HepG2 (cell line): Measurements from ENCODE around the gene GCHFR. TPM values are rescaled to one million over a fixed set of nuclear protein-coding genes. Genes with fewer than 3 reads are reported as not detected.

ENCODE experiments used
- ATAC-seq: fragments of 200-7000 bp; cut with Tn5 transposase; 3 replicates; pipeline ENCODE4 v1.9.1; 2020; ENCODE audit warnings: mild to moderate bottlenecking, moderate library complexity
- Bru-seq: library from RNA; stranded (reverse); fragments of 400-500 nt; gene quantifications from one replicate; lab custom pipeline; 2021; lab: Mats Ljungman, UMichigan
- BruChase-seq, 2 experiments: library from RNA; stranded (reverse); fragments of 400-500 nt; gene quantifications; one replicate each; lab custom pipeline; 2021; lab: Mats Ljungman, UMichigan
- BruUV-seq: library from RNA; stranded (reverse); fragments of 400-500 nt; replicated peaks from 2 replicates; lab custom pipeline; 2021; lab: Mats Ljungman, UMichigan
- CTCF ChIA-PET: fragments of 300-600 bp; formaldehyde crosslinking; extraction: SDS; loops from one replicate; lab custom pipeline; 2021; ENCODE audit warnings: low total read pairs, inconsistent platforms, low intra/inter-chr PET ratio; lab: Yijun Ruan, JAX
- POLR2A ChIA-PET: fragments of 350-600 bp; sonication (Branson Sonifier 250); formaldehyde crosslinking; loops from one replicate; lab custom pipeline; 2020; ENCODE audit warnings: antibody characterized with exemption, inconsistent platforms; lab: Yijun Ruan, JAX
- DNase-seq: peaks from one replicate; pipeline ENCODE4 v3.0.0-alpha.2; 2015; ENCODE audit warnings: low spot score
- FAIRE-seq: peaks from 3 replicates; lab custom pipeline; 2011; peaks lifted over from hg19 to GRCh38; lab: Jason Lieb, UNC
- H2AFZ ChIP-seq: one replicate; pipeline ENCODE4 v1.6.1; 2011; ENCODE audit warnings: low read length, inconsistent platforms
- H3K27ac ChIP-seq: fragments of 300-600 bp; 3 replicates; pipeline ENCODE4 v1.8.0; 2011; ENCODE audit warnings: mixed run types, mild to moderate bottlenecking, mixed read lengths, low read length, inconsistent platforms; ENCODE audit not compliant: insufficient read depth; ENCODE audit errors: extremely low read length
- H3K27me3 ChIP-seq, 2 experiments: fragments of 200-600 bp in 1 of 2; 2 replicates in 1 of 2; 3 replicates in 1 of 2; pipeline versions ENCODE4 v1.6.0 to v1.8.0; 2011; ENCODE audit warnings: low read length in 2 of 2, mild to moderate bottlenecking in 2 of 2, moderate library complexity in 2 of 2, inconsistent platforms in 1 of 2; ENCODE audit not compliant: insufficient read depth in 2 of 2, control insufficient read depth in 1 of 2
- H3K36me3 ChIP-seq, 2 experiments: fragments of 200-600 bp in 1 of 2; replicated peaks in 1 of 2; 2 replicates in 1 of 2; 3 replicates in 1 of 2; pipeline versions ENCODE4 v1.5.1 to v1.8.0; 2011; ENCODE audit warnings: low read length in 2 of 2, inconsistent platforms in 1 of 2; ENCODE audit not compliant: insufficient read depth in 2 of 2, control insufficient read depth in 1 of 2
- H3K4me1 ChIP-seq: 2 replicates; pipeline ENCODE4 v1.5.1; 2012; ENCODE audit warnings: low read length, inconsistent platforms; ENCODE audit not compliant: insufficient read depth
- H3K4me2 ChIP-seq: 2 replicates; pipeline ENCODE4 v1.6.0; 2011; ENCODE audit warnings: low read depth, low read length, inconsistent platforms
- H3K4me3 ChIP-seq, 3 experiments: fragments of 200-600 bp in 1 of 3; sonication (generic), shearing (Covaris generic) in 1 of 3; replicated peaks in 1 of 3; 2 replicates each; pipeline ENCODE4 v1.5.1; 2011 to 2016; ENCODE audit warnings: low read length in 3 of 3, inconsistent platforms in 2 of 3, low read depth in 2 of 3, mild to moderate bottlenecking in 2 of 3, control low read depth in 1 of 3, mixed read lengths in 1 of 3; ENCODE audit not compliant: insufficient read depth in 1 of 3
- H3K79me2 ChIP-seq: one replicate; pipeline ENCODE4 v1.6.1; 2011; ENCODE audit warnings: low read length, inconsistent platforms; ENCODE audit not compliant: insufficient read depth
- H3K9ac ChIP-seq: 2 replicates; pipeline ENCODE4 v1.6.0; 2011; ENCODE audit warnings: mild to moderate bottlenecking, low read depth, low read length, inconsistent platforms; ENCODE audit not compliant: insufficient read depth
- H3K9me3 ChIP-seq: 2 replicates; pipeline ENCODE4 v1.5.1; 2012; ENCODE audit warnings: mild to moderate bottlenecking, low read length
- H4K20me1 ChIP-seq: 2 replicates; pipeline ENCODE4 v1.6.0; 2011; ENCODE audit warnings: inconsistent platforms, mild to moderate bottlenecking, low read length, moderate library complexity; ENCODE audit not compliant: insufficient read depth
- BCL3 ChIP-seq: sonication (generic); formaldehyde crosslinking; IDR thresholded peaks from 2 replicates; pipeline ENCODE4 v1.5.1; 2020; ENCODE audit warnings: mild to moderate bottlenecking, missing genetic modification reagents, moderate library complexity
- CHD4 ChIP-seq: fragments of 200-600 bp; sonication (generic); IDR thresholded peaks from 2 replicates; pipeline ENCODE4 v1.7.0; 2017; ENCODE audit warnings: mild to moderate bottlenecking, low read length, borderline replicate concordance
- IRF1 ChIP-seq: sonication (generic); formaldehyde crosslinking; IDR thresholded peaks from 2 replicates; pipeline ENCODE4 v1.4.0; 2020; ENCODE audit warnings: low read depth, mild to moderate bottlenecking, missing genetic modification reagents
- KDM5A ChIP-seq: fragments of 200-600 bp; sonication (generic); IDR thresholded peaks from 2 replicates; pipeline ENCODE4 v1.7.0; 2018; ENCODE audit warnings: antibody characterized with exemption, mild to moderate bottlenecking, low read length, borderline replicate concordance
- PAX8 ChIP-seq: sonication (generic); formaldehyde crosslinking; IDR thresholded peaks from 2 replicates; pipeline ENCODE4 v1.8.0; 2022; ENCODE audit warnings: mild to moderate bottlenecking, missing genetic modification reagents, borderline replicate concordance
- SALL1 ChIP-seq: sonication (generic); formaldehyde crosslinking; IDR thresholded peaks from 2 replicates; pipeline ENCODE4 v1.8.0; 2022; ENCODE audit warnings: mild to moderate bottlenecking, missing genetic modification reagents
- SRY ChIP-seq: sonication (generic); formaldehyde crosslinking; IDR thresholded peaks from 2 replicates; pipeline ENCODE4 v1.8.0; 2022; ENCODE audit warnings: mild to moderate bottlenecking, missing genetic modification reagents
- ZNF652 ChIP-seq: IDR thresholded peaks from 2 replicates; pipeline ENCODE4 v1.6.1; 2016; ENCODE audit warnings: low read depth, borderline replicate concordance
- ZNF770 ChIP-seq: sonication (generic); formaldehyde crosslinking; IDR thresholded peaks from 2 replicates; pipeline ENCODE4 v1.5.0; 2020; ENCODE audit warnings: mild to moderate bottlenecking, missing genetic modification reagents
- WGBS: methylation state at CpG from one replicate; pipeline ENCODE4 v1.1.6; 2017; ENCODE audit warnings: low lambda C conversion rate; 5-methylcytosine and 5-hydroxymethylcytosine counted together
- in situ Hi-C: cut with HindIII; loops from 2 replicates; pipeline ENCODE4 v1.10.0; 2017; ENCODE audit warnings: low pct_unique_long_range_greater_than_20kb; ENCODE audit not compliant: extremely low pct_ligation_motif_present
- intact Hi-C: fragments of 100-400 bp; cut with micrococcal nuclease; formaldehyde crosslinking; loops from one replicate; pipeline ENCODE4 v1.10.0; 2022; ENCODE audit not compliant: unreplicated experiment
- long read RNA-seq, 2 experiments: library from RNA in 1 of 2; library from polyadenylated mRNA in 1 of 2; stranded (forward) in 1 of 2; unstranded in 1 of 2; transcript quantifications; one replicate each; pipeline ENCODE4 v2.0.0, GENCODE V29; 2019 to 2022
- polyA minus RNA-seq, 3 experiments: library from RNA; depleted of rRNA, polyadenylated mRNA; stranded (reverse); fragments of >200 nt; gene quantifications; 2 replicates each; pipeline ENCODE4 v1.2.3, GENCODE V29; 2011; ENCODE audit warnings: low replicate concordance in 1 of 3
- polyA plus RNA-seq, 8 experiments: library from polyadenylated mRNA; depleted of rRNA in 3 of 8; stranded (reverse) in 7 of 8; unstranded in 1 of 8; fragments of >200 nt; fragmentation: Illumina TruSeq in 4 of 8; extraction: Trizol in 4 of 8; gene quantifications; 2 replicates each; pipeline versions ENCODE4 v1.2.1 to v1.2.3, GENCODE V29; 2011 to 2016; ENCODE audit warnings: low read depth in 4 of 8, missing spikeins in 1 of 8, mixed read lengths in 1 of 8; ENCODE audit not compliant: insufficient read depth in 1 of 8
- total RNA-seq, 5 experiments: library from RNA; depleted of rRNA; stranded (reverse); fragments of >200 nt; fragmentation: Illumina TruSeq; extraction: Trizol; gene quantifications; 2 replicates each; pipeline ENCODE4 v1.2.3, GENCODE V29; 2016; ENCODE audit warnings: low read depth in 1 of 5

Gene GCHFR
- total RNA-seq (2016; rRNA removed; fragmentation: Illumina TruSeq; extraction: Trizol) (92.4 and 93.1 TPM in 2 replicates), polyA plus RNA-seq (2011; rRNA removed) (51.5 and 55.8 TPM in 2 replicates), polyA minus RNA-seq (2011; rRNA and poly(A)+ RNA removed; ENCODE audit: low replicate concordance) (37.3 and 70.3 TPM in 2 replicates), Bru-seq, nascent RNA (percentile 62 among the genes with signal in this experiment), BruChase-seq, experiment 1, labeled RNA remaining after a 6-hour chase (percentile 63 among the genes with signal in this experiment), BruChase-seq, experiment 2, labeled RNA remaining after a 2-hour chase (percentile 59 among the genes with signal in this experiment)
- total RNA-seq (2016; cell fraction: cytosol; rRNA removed; fragmentation: Illumina TruSeq; extraction: Trizol; ENCODE audit: low read depth), result 106 and 198 TPM in 2 replicates
- total RNA-seq (2016; cell fraction: insoluble cytoplasmic fraction; rRNA removed; fragmentation: Illumina TruSeq; extraction: Trizol), result 92.8 and 98.5 TPM in 2 replicates
- total RNA-seq (2016; cell fraction: membrane; rRNA removed; fragmentation: Illumina TruSeq; extraction: Trizol), result 116 and 181 TPM in 2 replicates
- total RNA-seq (2016; cell fraction: nucleus; rRNA removed; fragmentation: Illumina TruSeq; extraction: Trizol), result 33.3 and 38.5 TPM in 2 replicates
- 71.1 and 107 TPM in 2 replicates for polyA plus RNA-seq (2011; cell fraction: cytosol; rRNA removed)
- polyA plus RNA-seq (2011; cell fraction: nucleus; rRNA removed), result 36.7 and 39.2 TPM in 2 replicates
- 23.3 and 24.8 TPM in 2 replicates for polyA plus RNA-seq (2012)
- polyA plus RNA-seq (2016; cell fraction: cytosol; fragmentation: Illumina TruSeq; extraction: Trizol; ENCODE audit: low read depth), result 113 and 197 TPM in 2 replicates
- 83.4 and 86.6 TPM in 2 replicates for polyA plus RNA-seq (2016; cell fraction: insoluble cytoplasmic fraction; fragmentation: Illumina TruSeq; extraction: Trizol; ENCODE audit: low read depth)
- 98.6 and 148 TPM in 2 replicates for polyA plus RNA-seq (2016; cell fraction: membrane; fragmentation: Illumina TruSeq; extraction: Trizol; ENCODE audit: low read depth)
- 46.0 and 55.2 TPM in 2 replicates for polyA plus RNA-seq (2016; cell fraction: nucleus; fragmentation: Illumina TruSeq; extraction: Trizol; ENCODE audit: insufficient read depth, low read depth)
- 16.0 and 18.6 TPM in 2 replicates for polyA minus RNA-seq (2011; cell fraction: cytosol; rRNA and poly(A)+ RNA removed)
- polyA minus RNA-seq (2011; cell fraction: nucleus; rRNA and poly(A)+ RNA removed), result 13.9 and 15.3 TPM in 2 replicates
- long read RNA-seq, experiment 1, transcript GCHFR-201 (3 exons, 777 nt), result major isoform, 133 of 139 reads
- long read RNA-seq, experiment 1, partial matches to known transcripts, result 3 of 139 reads
- long read RNA-seq, experiment 1, other reads (novel, unspliced or antisense), result 1 of 139 reads
- long read RNA-seq, experiment 2, transcript GCHFR-201 (3 exons, 777 nt), result major isoform, 65 of 76 reads
- long read RNA-seq, experiment 2, partial matches to known transcripts, result 6 of 76 reads
- long read RNA-seq, experiment 2, other reads (novel, unspliced or antisense), result 5 of 76 reads

DNA sequence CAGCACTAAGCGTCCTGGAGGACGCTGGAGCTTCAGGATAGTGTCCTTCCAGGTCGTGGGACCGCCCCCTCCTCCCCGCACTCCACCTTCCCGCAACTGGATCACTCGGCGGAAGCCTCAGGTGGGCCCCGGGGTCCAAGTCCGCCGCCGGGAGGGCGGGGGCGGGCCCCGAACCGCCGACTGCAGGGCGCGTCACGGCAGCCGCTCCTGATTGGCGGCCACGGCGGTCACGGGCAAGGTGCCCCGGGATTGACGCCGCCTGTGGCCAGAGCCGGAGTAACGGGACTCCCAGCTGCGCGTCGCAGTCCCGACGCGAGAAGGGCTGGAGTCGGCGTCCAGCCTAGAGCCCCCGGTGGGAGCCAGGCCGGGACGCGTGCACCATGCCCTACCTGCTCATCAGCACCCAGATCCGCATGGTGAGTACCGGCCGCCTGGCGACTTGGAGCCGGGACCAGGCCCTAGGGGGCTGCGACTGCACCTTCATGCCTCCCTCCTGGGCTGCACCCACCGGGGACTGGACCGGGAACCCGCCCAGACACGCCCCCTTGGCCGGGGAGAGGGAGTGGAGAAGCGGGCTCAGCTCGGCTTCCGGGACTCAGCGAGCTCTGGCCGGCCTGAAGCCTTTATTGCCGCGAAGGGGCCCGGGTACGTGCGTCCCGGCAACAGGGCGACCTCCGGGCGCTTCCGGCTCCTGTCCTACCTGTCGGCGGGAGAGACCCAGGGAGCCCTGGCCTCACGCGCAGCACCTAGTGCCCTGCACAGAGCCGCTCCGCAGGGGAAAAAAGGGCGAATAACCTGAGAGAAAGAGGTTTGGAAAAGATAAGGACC, at the start of gene GCHFR:
Gene GCHFR, plus strand, starts transcription at position 268 of the 828 bp plus-strand sequence. Its CDS starts 113 bp downstream, at position 381.
- no peaks in the 10 kb centered on the region for H3K27me3 ChIP-seq
- peak within 1 kb of the TSS; percentile 100 for H3K27ac ChIP-seq
- H2AFZ ChIP-seq, result no peak within 1 kb of the TSS
- no peaks in the 10 kb centered on the region for H3K9me3 ChIP-seq
- ChIA-PET POLR2A (interaction anchor here (0.7 to 2.1 kb wide), 14 partner anchors 8 to 130 kb away, joined by 3 to 16 read pairs (median 4); partner anchors contain the start of genes DNAJC17, RAD51, VPS18 and ZFYVE19), CTCF (interaction anchor here (1.7 kb wide), 1 partner anchor 19 kb away, joined by 4 read pairs; no protein-coding TSS in a partner anchor)
- H3K4me1 ChIP-seq, result peaks cover 55% of the 10 kb centered on the region
- 2% methylated on average over 22 of the region's 75 CpGs for WGBS
- intact Hi-C loops (loop anchor here (5.0 kb wide), 1 partner anchor 197 kb away; the partner anchor contains the start of genes CCDC32 and RPUSD2), in situ Hi-C loops (no loop called here)
- TSS peak; percentile 59 for BruUV-seq
- H3K79me2 ChIP-seq, result peaks cover 11% of the 10 kb centered on the region
- no peaks in the 10 kb centered on the region for H4K20me1 ChIP-seq
- H3K36me3 ChIP-seq, result peaks cover 3 to 16% of the 10 kb centered on the region in 2 experiments; a peak in 4 of 5 replicates
- peak within 1 kb of the TSS; percentile 83 for H3K4me2 ChIP-seq
- H3K9ac ChIP-seq, result peak within 1 kb of the TSS; percentile 89
- ATAC-seq (peak; percentile 83), FAIRE-seq (no peak), DNase-seq (peak; percentile 83)
- peak within 1 kb of the TSS; percentile 74 to 81 (median 75) for H3K4me3 ChIP-seq
- peak; percentile 78; the same call in 1 of the 2 replicates for TF ChIP-seq SRY (CRISPR knock-in tag)
- peak; percentile 74; the same call in 1 of the 2 replicates for TF ChIP-seq ZNF770
- TF ChIP-seq IRF1, result peak; percentile 84; the same call in 1 of the 2 replicates
- TF ChIP-seq BCL3, result peak; percentile 83; the same call in 1 of the 2 replicates
- no peak for TF ChIP-seq ZNF652 (CRISPR knock-in tag)
- peak; percentile 80 for TF ChIP-seq SALL1 (CRISPR knock-in tag)
- no peak for TF ChIP-seq CHD4
- peak; percentile 77; the same call in 1 of the 2 replicates for TF ChIP-seq PAX8 (CRISPR knock-in tag)
- no peak for TF ChIP-seq KDM5A
